HG03196 (cell line): ENCODE measurements around the gene FOXO1.

Experiments used
- ATAC-seq: cut with Tn5 transposase; IDR thresholded peaks from one replicate; pipeline ENCODE4 v1.9.1; 2021; ENCODE audit not compliant: unreplicated experiment

The FOXO1 gene

GRCh38 chr13:40582531-40582930, 83.9 kb downstream of the FOXO1 start:
- no peak for ATAC-seq

- ATAC-seq = no peak
Observed at GRCh38 chr13:40581277-40581579, 85.2 kb downstream of the FOXO1 start.

- ATAC-seq = no peak
Observed at GRCh38 chr13:40580566-40581276, 85.7 kb downstream of the FOXO1 start.

GRCh38 chr13:40579535-40579934, 86.9 kb downstream of the FOXO1 start:
- no peak for ATAC-seq

GRCh38 chr13:40578055-40578454, 88.4 kb downstream of the FOXO1 start:
- ATAC-seq = no peak

GRCh38 chr13:40576369-40576768, 90.1 kb downstream of the FOXO1 start:
- ATAC-seq = no peak

GRCh38 chr13:40572961-40573360, 93.5 kb downstream of the FOXO1 start:
- ATAC-seq = no peak

- no peak for ATAC-seq
Observed at GRCh38 chr13:40571338-40571963, 95.0 kb downstream of the FOXO1 start.

GRCh38 chr13:40570930-40571329, 95.5 kb downstream of the FOXO1 start:
- no peak for ATAC-seq

- ATAC-seq = no peak
Observed at GRCh38 chr13:40569024-40569350, 97.5 kb downstream of the FOXO1 start.

GRCh38 chr13:40568246-40569023, 98.0 kb downstream of the FOXO1 start:
- ATAC-seq = no peak

GRCh38 chr13:40566811-40567210, 99.6 kb downstream of the FOXO1 start:
- no peak for ATAC-seq

- ATAC-seq = no peak
Observed at GRCh38 chr13:40565282-40566148, 100.9 kb downstream of the FOXO1 start.

GRCh38 chr13:40564342-40565001, 102.0 kb downstream of the FOXO1 start:
- ATAC-seq = no peak

- no peak for ATAC-seq
Observed at GRCh38 chr13:40563350-40564125, 102.9 kb downstream of the FOXO1 start.

- no peak for ATAC-seq
Observed at GRCh38 chr13:40562975-40563349, 103.5 kb downstream of the FOXO1 start.

- no peak for ATAC-seq
Observed at GRCh38 chr13:40559915-40560314, 106.5 kb downstream of the FOXO1 start.

- no peak for ATAC-seq
Observed at GRCh38 chr13:40558656-40559055, 107.8 kb downstream of the FOXO1 start.

GRCh38 chr13:40556453-40556852, 110.0 kb downstream of the FOXO1 start:
- ATAC-seq = no peak

- ATAC-seq = no peak
Observed at GRCh38 chr13:40553356-40553755, 113.1 kb downstream of the FOXO1 start.
